Astrocyte (in vitro differentiated cells and primary cell): ENCODE results near the gene ZFYVE28.

Source experiments
- CTCF ChIP-seq: IDR thresholded peaks from 2 replicates; pipeline ENCODE4 v1.5.1; 2011; ENCODE audit warnings: low read depth, mild to moderate bottlenecking, inconsistent platforms, low read length, moderate library complexity; ENCODE audit not compliant: insufficient read depth
- EZH2 ChIP-seq: IDR thresholded peaks from 2 replicates; pipeline ENCODE4 v1.6.1; 2012; ENCODE audit warnings: mild to moderate bottlenecking, low read length, inconsistent platforms; ENCODE audit not compliant: insufficient read depth

DNA sequence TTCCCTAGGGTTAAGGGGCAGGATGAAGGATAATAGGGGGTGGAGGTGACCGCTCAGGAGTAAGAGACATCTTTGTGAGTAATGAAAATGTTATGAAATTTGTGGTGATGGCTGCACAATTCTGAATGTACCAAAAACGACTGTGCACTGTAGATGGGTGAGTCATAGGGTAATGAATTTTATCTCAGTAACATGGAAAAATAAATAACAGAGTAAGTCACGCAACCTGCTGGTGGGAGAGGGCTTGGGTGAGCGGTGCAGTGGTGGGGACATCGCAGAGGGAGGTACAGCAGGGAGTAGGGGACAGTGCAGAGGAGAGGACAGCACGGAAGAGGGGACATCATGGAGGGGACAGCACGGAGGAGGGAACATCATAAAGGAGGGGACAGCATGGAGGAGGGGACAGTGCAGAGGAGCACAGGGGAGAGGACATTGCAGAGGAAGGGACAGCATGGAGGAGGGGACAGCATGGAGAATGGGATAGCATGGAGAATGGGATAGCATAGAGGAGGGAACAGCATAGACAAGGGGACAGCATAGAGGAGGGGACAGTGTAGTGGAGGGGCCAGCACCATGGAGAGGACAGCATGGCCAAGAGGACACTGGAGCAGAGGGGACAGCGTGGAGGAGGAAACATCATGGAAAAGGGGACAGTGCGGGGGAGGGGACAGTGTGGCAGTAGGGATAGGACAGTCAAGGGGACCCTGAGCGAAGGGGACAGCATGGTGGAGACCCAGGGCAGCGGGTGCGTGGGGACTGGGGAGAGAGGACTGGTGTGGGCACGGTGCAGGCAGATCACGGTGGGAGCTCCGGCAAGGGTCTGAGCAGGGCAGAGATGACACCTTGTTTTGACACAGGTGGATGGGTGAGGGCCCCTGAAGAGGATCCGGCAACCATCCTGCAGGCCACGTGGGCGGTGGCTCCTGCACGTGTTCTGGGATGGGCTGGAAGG is 88.1 kb downstream of the ZFYVE28 start:
- TF ChIP-seq CTCF (no peak), EZH2 (no peak)
